HG02938 (cell line): Measurements from ENCODE around the gene PPP4R2.

Experiments
- ATAC-seq: cut with Tn5 transposase; IDR thresholded peaks from one replicate; pipeline ENCODE4 v1.9.1; 2021; ENCODE audit warnings: mild to moderate bottlenecking, moderate library complexity; ENCODE audit not compliant: unreplicated experiment

The PPP4R2 gene

DNA sequence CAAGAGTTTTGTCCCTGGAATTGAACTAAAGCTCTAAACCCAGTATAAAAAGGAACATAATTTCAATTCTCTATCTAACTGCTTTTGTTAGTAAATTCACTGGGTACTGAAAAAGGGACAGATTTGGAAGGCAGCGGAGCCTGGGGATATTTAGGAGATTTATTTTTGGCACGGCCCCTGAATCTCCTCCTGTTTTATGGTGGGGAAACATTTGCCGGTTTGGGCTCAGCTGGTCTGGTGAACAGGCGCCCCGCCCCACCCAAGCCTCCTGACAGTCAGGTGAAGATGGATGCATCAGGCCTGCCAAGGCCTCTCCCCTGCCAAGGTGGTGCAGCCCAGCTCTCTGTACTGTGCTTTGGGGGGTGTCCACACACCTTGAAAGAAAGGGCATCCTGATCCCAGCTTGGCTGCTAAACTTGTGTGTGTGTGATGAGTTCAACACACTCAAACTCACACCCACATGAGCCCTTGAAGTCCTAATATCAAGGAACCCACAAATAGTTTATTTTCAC lies 111.1 kb downstream of the PPP4R2 start:
- no peak for ATAC-seq

GRCh38 chr3:73108750-73109149 lies 112.1 kb downstream of the PPP4R2 start:
- no peak for ATAC-seq

DNA sequence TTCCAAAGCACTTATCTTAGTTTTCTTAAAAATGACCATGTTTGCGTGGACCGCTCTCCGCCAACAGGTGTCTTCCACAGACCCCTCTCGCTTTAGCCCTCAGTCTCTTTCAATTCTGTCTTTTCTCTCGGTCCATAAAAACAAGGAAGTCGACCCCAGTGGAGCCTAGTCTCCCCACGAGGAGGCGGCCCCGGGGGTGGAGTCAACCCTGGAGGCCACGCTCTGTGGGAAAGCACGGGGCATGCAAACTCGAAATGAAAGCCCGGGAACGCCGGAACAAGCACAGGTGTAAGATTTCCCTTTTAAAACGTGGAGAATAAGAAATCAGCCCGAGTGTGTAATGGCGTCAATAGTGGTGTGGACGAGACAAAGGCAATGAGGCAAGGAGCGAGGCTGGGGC lies 113.9 kb downstream of the PPP4R2 start:
- no peak for ATAC-seq

DNA sequence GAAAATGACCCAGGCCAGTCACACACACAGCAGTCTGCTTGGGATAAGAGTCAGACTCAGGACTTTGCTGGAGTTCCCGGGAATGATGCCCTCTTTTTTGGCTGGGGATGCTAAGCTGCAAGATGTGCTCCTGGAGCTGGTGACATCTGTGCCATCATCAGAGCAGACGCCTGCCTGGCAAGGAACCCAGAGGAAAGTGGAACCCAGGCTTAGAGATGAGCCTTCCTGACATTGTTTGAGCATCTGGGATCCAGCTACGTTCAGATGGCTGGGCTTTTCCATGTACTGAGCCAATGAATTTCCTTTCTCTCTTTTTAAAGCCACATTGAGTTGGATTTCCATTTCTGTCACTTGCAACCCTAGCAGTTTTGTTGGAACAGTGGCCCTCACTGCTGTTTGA lies 118.1 kb downstream of the PPP4R2 start:
- no peak for ATAC-seq

DNA sequence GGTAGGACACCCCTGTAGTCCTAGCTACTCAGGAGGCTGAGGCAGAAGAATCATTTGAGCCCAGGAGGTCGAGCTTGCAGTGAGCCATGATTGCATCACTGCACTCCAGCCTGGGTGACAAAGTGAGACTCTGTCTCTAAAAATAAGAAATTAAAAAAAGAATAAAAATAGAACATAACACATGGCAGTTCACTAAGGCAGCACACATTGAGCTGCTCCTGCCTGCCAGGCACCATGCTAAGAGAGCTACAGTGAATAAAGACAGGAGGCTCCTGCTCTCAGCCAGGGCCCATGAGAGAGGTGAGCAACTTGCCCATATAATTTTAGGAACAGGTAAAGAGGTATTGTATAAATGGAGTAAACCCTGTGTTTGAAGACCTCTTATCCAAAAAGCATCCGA lies 119.2 kb downstream of the PPP4R2 start:
- ATAC-seq, result no peak
